ENCODE results near the gene TRIM3. TPM values are rescaled to one million over a fixed set of nuclear protein-coding genes. Genes with fewer than 3 reads are reported as not detected.
"Not testable (repeated sequence)": the region's sequence is repeated elsewhere in the genome, so short reads cannot be mapped to it uniquely, and the experiment has no call there.

TRIM3 gene
- 37.8 TPM for polyA plus RNA-seq
- long read RNA-seq, donor 1, partial matches to known transcripts, result 0 of 2 reads
- long read RNA-seq, donor 1, other reads (novel, unspliced or antisense), result 0 of 2 reads
- long read RNA-seq, donor 2, partial matches to known transcripts, result 96 of 97 reads
- long read RNA-seq, donor 2, other reads (novel, unspliced or antisense), result 0 of 97 reads
- long read RNA-seq, donor 3, result 0 reads
- long read RNA-seq, donor 4, result 0 reads
- long read RNA-seq, donor 5, partial matches to known transcripts, result 0 of 1 reads
- long read RNA-seq, donor 5, other reads (novel, unspliced or antisense), result 0 of 1 reads
- long read RNA-seq, donor 6, partial matches to known transcripts, result 0 of 5 reads
- long read RNA-seq, donor 6, other reads (novel, unspliced or antisense), result 0 of 5 reads
- long read RNA-seq, donor 7, partial matches to known transcripts, result 0 of 1 reads
- long read RNA-seq, donor 7, other reads (novel, unspliced or antisense), result 0 of 1 reads
- long read RNA-seq, donor 8, partial matches to known transcripts, result 0 of 5 reads
- long read RNA-seq, donor 8, other reads (novel, unspliced or antisense), result 0 of 5 reads
- long read RNA-seq, donor 9, partial matches to known transcripts, result 0 of 2 reads
- long read RNA-seq, donor 9, other reads (novel, unspliced or antisense), result 0 of 2 reads
- long read RNA-seq, donor 10, transcript TRIM3-201 (12 exons, 2,879 nt), result major isoform, 6 of 10 reads
- long read RNA-seq, donor 10, partial matches to known transcripts, result 0 of 10 reads
- long read RNA-seq, donor 10, other reads (novel, unspliced or antisense), result 0 of 10 reads
- long read RNA-seq, donor 11, partial matches to known transcripts, result 0 of 1 reads
- long read RNA-seq, donor 11, other reads (novel, unspliced or antisense), result 0 of 1 reads

GRCh38 chr11:6473451-6474412 is at the start of gene TRIM3:
Gene TRIM3 (minus strand): TSS chr11:6473941. CDS start chr11:6465695, 8,246 bp downstream.
- WGBS (ENCODE audit: insufficient coverage, low lambda C conversion rate), result no CpG with 5 or more reads among the region's 87 CpGs
- H3K27me3 ChIP-seq (ENCODE audit: control insufficient read depth, insufficient read depth, low read length), result no peaks in the 10 kb centered on the region

GRCh38 chr11:6523253-6523652 is 49.5 kb upstream of the TRIM3 start:
- peak in 1 of 2 donors; percentile 25 for DNase-seq
- H3K4me1 ChIP-seq (ENCODE audit: control insufficient read depth, insufficient read depth, low read length), result no peaks in the 10 kb centered on the region
- WGBS (ENCODE audit: insufficient coverage, low lambda C conversion rate), result 63% methylated on average over 1 of the region's 1 CpG
- H3K4me3 ChIP-seq (ENCODE audit: low read length), result no peak overlapping the region
- peaks cover 7% of the 10 kb centered on the region for H3K36me3 ChIP-seq (ENCODE audit: control insufficient read depth, insufficient read depth, low read length)
- no peak overlapping the region for H3K27ac ChIP-seq (ENCODE audit: low read length)
- no peaks in the 10 kb centered on the region for H3K9me3 ChIP-seq (ENCODE audit: control insufficient read depth, low read depth, low read length)
- no peaks in the 10 kb centered on the region for H3K27me3 ChIP-seq (ENCODE audit: control insufficient read depth, insufficient read depth, low read length)

More at GRCh38 chr11:6473451-6474412, at the start of gene TRIM3:
- H3K27ac ChIP-seq (ENCODE audit: low read length), result peak within 1 kb of the TSS; percentile 97
- H3K36me3 ChIP-seq (ENCODE audit: control insufficient read depth, insufficient read depth, low read length), result peaks cover 23% of the 10 kb centered on the region
- H3K4me1 ChIP-seq (ENCODE audit: control insufficient read depth, insufficient read depth, low read length), result peaks cover 37% of the 10 kb centered on the region
- no peaks in the 10 kb centered on the region for H3K9me3 ChIP-seq (ENCODE audit: control insufficient read depth, low read depth, low read length)
- peak within 1 kb of the TSS; percentile 74 for H3K4me3 ChIP-seq (ENCODE audit: low read length)
- peak; percentile 82 to 91 for DNase-seq

GRCh38 chr11:6521946-6522345 is 48.2 kb upstream of the TRIM3 start:
- not testable (repeated sequence) for H3K9me3 ChIP-seq (ENCODE audit: control insufficient read depth, low read depth, low read length); H3K36me3 ChIP-seq (ENCODE audit: control insufficient read depth, insufficient read depth, low read length); H3K27ac ChIP-seq (ENCODE audit: low read length); DNase-seq; H3K4me1 ChIP-seq (ENCODE audit: control insufficient read depth, insufficient read depth, low read length); H3K27me3 ChIP-seq (ENCODE audit: control insufficient read depth, insufficient read depth, low read length); H3K4me3 ChIP-seq (ENCODE audit: low read length)
- no CpG with 5 or more reads among the region's 3 CpGs for WGBS (ENCODE audit: insufficient coverage, low lambda C conversion rate)

GRCh38 chr11:6520265-6520664 is 46.5 kb upstream of the TRIM3 start:
- H3K9me3 ChIP-seq (ENCODE audit: control insufficient read depth, low read depth, low read length), result no peaks in the 10 kb centered on the region

GRCh38 chr11:6516865-6517264 is 43.1 kb upstream of the TRIM3 start:
- Histone ChIP-seq H3K27ac (ENCODE audit: low read length) (no peak overlapping the region), H3K27me3 (ENCODE audit: control insufficient read depth, insufficient read depth, low read length) (no peaks in the 10 kb centered on the region), H3K4me3 (ENCODE audit: low read length) (no peak overlapping the region), H3K36me3 (ENCODE audit: control insufficient read depth, insufficient read depth, low read length) (peaks cover 10% of the 10 kb centered on the region), H3K4me1 (ENCODE audit: control insufficient read depth, insufficient read depth, low read length) (no peaks in the 10 kb centered on the region), H3K9me3 (ENCODE audit: control insufficient read depth, low read depth, low read length) (peaks cover 3% of the 10 kb centered on the region)
- no peak for DNase-seq

More at GRCh38 chr11:6520265-6520664, 46.5 kb upstream of the TRIM3 start:
- DNase-seq, result no peak
- H3K4me3 ChIP-seq (ENCODE audit: low read length), result no peak overlapping the region
- no peak overlapping the region for H3K27ac ChIP-seq (ENCODE audit: low read length)
- no CpG with 5 or more reads among the region's 3 CpGs for WGBS (ENCODE audit: insufficient coverage, low lambda C conversion rate)
- H3K27me3 ChIP-seq (ENCODE audit: control insufficient read depth, insufficient read depth, low read length), result no peaks in the 10 kb centered on the region
- no peaks in the 10 kb centered on the region for H3K4me1 ChIP-seq (ENCODE audit: control insufficient read depth, insufficient read depth, low read length)
- H3K36me3 ChIP-seq (ENCODE audit: control insufficient read depth, insufficient read depth, low read length), result peaks cover 7% of the 10 kb centered on the region

GRCh38 chr11:6505577-6506240 is 32.0 kb upstream of the TRIM3 start:
- WGBS (ENCODE audit: insufficient coverage, low lambda C conversion rate), result 40% methylated on average over 1 of the region's 2 CpGs
- peak; percentile 33 to 44 for DNase-seq
- H3K4me1 ChIP-seq (ENCODE audit: control insufficient read depth, insufficient read depth, low read length), result no peaks in the 10 kb centered on the region
- H3K9me3 ChIP-seq (ENCODE audit: control insufficient read depth, low read depth, low read length), result no peaks in the 10 kb centered on the region
- H3K4me3 ChIP-seq (ENCODE audit: low read length), result no peak overlapping the region
- peaks cover 11% of the 10 kb centered on the region for H3K36me3 ChIP-seq (ENCODE audit: control insufficient read depth, insufficient read depth, low read length)
- no peaks in the 10 kb centered on the region for H3K27me3 ChIP-seq (ENCODE audit: control insufficient read depth, insufficient read depth, low read length)
- no peak overlapping the region for H3K27ac ChIP-seq (ENCODE audit: low read length)

- no peak for DNase-seq
- 100% methylated on average over 1 of the region's 3 CpGs for WGBS (ENCODE audit: insufficient coverage, low lambda C conversion rate)
- Histone ChIP-seq H3K27me3 (ENCODE audit: control insufficient read depth, insufficient read depth, low read length) (no peaks in the 10 kb centered on the region), H3K9me3 (ENCODE audit: control insufficient read depth, low read depth, low read length) (no peaks in the 10 kb centered on the region), H3K36me3 (ENCODE audit: control insufficient read depth, insufficient read depth, low read length) (peaks cover 11% of the 10 kb centered on the region), H3K4me1 (ENCODE audit: control insufficient read depth, insufficient read depth, low read length) (no peaks in the 10 kb centered on the region), H3K27ac (ENCODE audit: low read length) (no peak overlapping the region), H3K4me3 (ENCODE audit: low read length) (no peak overlapping the region)
Observed at GRCh38 chr11:6504166-6504565, 30.4 kb upstream of the TRIM3 start.

GRCh38 chr11:6502382-6502781 is 28.6 kb upstream of the TRIM3 start:
- no peak for DNase-seq
- WGBS (ENCODE audit: insufficient coverage, low lambda C conversion rate), result no CpG with 5 or more reads among the region's 3 CpGs
- Histone ChIP-seq H3K27ac (ENCODE audit: low read length) (no peak overlapping the region), H3K36me3 (ENCODE audit: control insufficient read depth, insufficient read depth, low read length) (peaks cover 9% of the 10 kb centered on the region), H3K4me3 (ENCODE audit: low read length) (no peak overlapping the region), H3K27me3 (ENCODE audit: control insufficient read depth, insufficient read depth, low read length) (no peaks in the 10 kb centered on the region), H3K4me1 (ENCODE audit: control insufficient read depth, insufficient read depth, low read length) (no peaks in the 10 kb centered on the region), H3K9me3 (ENCODE audit: control insufficient read depth, low read depth, low read length) (no peaks in the 10 kb centered on the region)

GRCh38 chr11:6498544-6498943 is 24.8 kb upstream of the TRIM3 start:
- Histone ChIP-seq H3K4me3 (ENCODE audit: low read length) (no peak overlapping the region), H3K9me3 (ENCODE audit: control insufficient read depth, low read depth, low read length) (no peaks in the 10 kb centered on the region), H3K27me3 (ENCODE audit: control insufficient read depth, insufficient read depth, low read length) (no peaks in the 10 kb centered on the region), H3K27ac (ENCODE audit: low read length) (no peak overlapping the region), H3K4me1 (ENCODE audit: control insufficient read depth, insufficient read depth, low read length) (no peaks in the 10 kb centered on the region), H3K36me3 (ENCODE audit: control insufficient read depth, insufficient read depth, low read length) (peaks cover 12% of the 10 kb centered on the region)
- WGBS (ENCODE audit: insufficient coverage, low lambda C conversion rate), result no CpG with 5 or more reads among the region's 5 CpGs
- DNase-seq, result no peak
